K562 (cell line): ENCODE measurements around the gene DSG3. TPM values are rescaled to one million over a fixed set of nuclear protein-coding genes. Genes with fewer than 3 reads are reported as not detected.

Experiments
- ATAC-seq: fragments of 200-7000 bp; cut with Tn5 transposase; 3 replicates; pipeline ENCODE4 v1.9.1; 2020; ENCODE audit warnings: moderate library complexity
- BruUV-seq: library from RNA; stranded (reverse); fragments of 400-500 nt; replicated peaks from 2 replicates; lab custom pipeline; 2021; lab: Mats Ljungman, UMichigan
- CTCF ChIA-PET: fragments of 300-600 bp; formaldehyde crosslinking; extraction: SDS; loops from one replicate; lab custom pipeline; 2021; ENCODE audit warnings: low intra/inter-chr PET ratio; lab: Yijun Ruan, JAX
- POLR2A ChIA-PET: fragments of 300-600, 350-650 bp; sonication (Branson Sonifier 250); formaldehyde crosslinking; extraction: SDS; loops from one replicate; lab custom pipeline; 2021; ENCODE audit warnings: antibody characterized with exemption, inconsistent platforms; lab: Yijun Ruan, JAX
- DNase-seq, 4 experiments: peaks; one replicate each; pipeline versions ENCODE4 v3.0.0 to v3.0.0-alpha.2; 2011 to 2018; ENCODE audit warnings: low spot score in 3 of 4, mixed read lengths in 3 of 4; ENCODE audit errors: extremely low read depth in 1 of 4
- FAIRE-seq: peaks from 2 replicates; lab custom pipeline; 2011; peaks lifted over from hg19 to GRCh38; lab: Jason Lieb, UNC
- H2AFZ ChIP-seq: 2 replicates; pipeline ENCODE4 v1.6.0; 2011; ENCODE audit warnings: low read depth, low read length, control low read depth, inconsistent platforms
- H3K27ac ChIP-seq: fragments of 200-600 bp; 3 replicates; pipeline ENCODE4 v1.8.0; 2011; ENCODE audit warnings: low read depth, mild to moderate bottlenecking, control low read depth, inconsistent platforms, low read length, moderate library complexity, mixed read lengths; ENCODE audit errors: extremely low read depth
- H3K27me3 ChIP-seq, 2 experiments: fragments of 300-600 bp in 1 of 2; 2 replicates in 1 of 2; 3 replicates in 1 of 2; pipeline versions ENCODE4 v1.6.0 to v1.8.0; 2011; ENCODE audit warnings: inconsistent platforms in 2 of 2, low read length in 2 of 2, mild to moderate bottlenecking in 1 of 2, mixed read lengths in 1 of 2, moderate library complexity in 1 of 2; ENCODE audit not compliant: control insufficient read depth in 2 of 2, insufficient read depth in 2 of 2
- H3K36me3 ChIP-seq: fragments of 300-600 bp; 3 replicates; pipeline ENCODE4 v1.8.0; 2011; ENCODE audit warnings: mild to moderate bottlenecking, low read length, inconsistent platforms; ENCODE audit not compliant: control insufficient read depth, insufficient read depth
- H3K4me1 ChIP-seq, 2 experiments: fragments of 200-600 bp in 1 of 2; replicated peaks in 1 of 2; 2 replicates in 1 of 2; 3 replicates in 1 of 2; pipeline versions ENCODE4 v1.5.1 to v1.8.0; 2011; ENCODE audit warnings: inconsistent platforms in 2 of 2, low read length in 2 of 2, mild to moderate bottlenecking in 1 of 2, mixed read lengths in 1 of 2, moderate library complexity in 1 of 2; ENCODE audit not compliant: control insufficient read depth in 2 of 2, insufficient read depth in 2 of 2
- H3K4me2 ChIP-seq: 2 replicates; pipeline ENCODE4 v1.6.1; 2011; ENCODE audit warnings: low read length, control low read depth, inconsistent platforms, mixed read lengths; ENCODE audit not compliant: insufficient read depth
- H3K4me3 ChIP-seq: fragments of 200-600 bp; sonication (generic), shearing (Covaris generic); 2 replicates; pipeline ENCODE4 v1.5.1; 2016; ENCODE audit warnings: control low read depth, inconsistent platforms
- H3K79me2 ChIP-seq: fragments of 200-600 bp; 3 replicates; pipeline ENCODE4 v1.8.0; 2011; ENCODE audit warnings: low read length, inconsistent platforms; ENCODE audit not compliant: control insufficient read depth, insufficient read depth
- H3K9ac ChIP-seq, 2 experiments: 2 replicates each; pipeline versions ENCODE4 v1.6.0 to v1.6.1; 2011; ENCODE audit warnings: low read depth in 2 of 2, low read length in 2 of 2, control low read depth in 1 of 2, inconsistent platforms in 1 of 2, mild to moderate bottlenecking in 1 of 2, mixed read lengths in 1 of 2; ENCODE audit not compliant: insufficient read depth in 1 of 2
- H3K9me1 ChIP-seq: one replicate; pipeline ENCODE4 v1.6.0; 2011; ENCODE audit warnings: inconsistent platforms, mild to moderate bottlenecking, low read length, moderate library complexity; ENCODE audit not compliant: control insufficient read depth, insufficient read depth
- H3K9me3 ChIP-seq: replicated peaks from 2 replicates; pipeline ENCODE4 v1.5.1; 2011; ENCODE audit warnings: low read depth, low read length, inconsistent platforms; ENCODE audit not compliant: control insufficient read depth, insufficient read depth
- H4K20me1 ChIP-seq: replicated peaks from 2 replicates; pipeline ENCODE4 v1.6.1; 2011; ENCODE audit warnings: low read length, inconsistent platforms, mixed read lengths; ENCODE audit not compliant: control insufficient read depth, insufficient read depth
- BRF1 ChIP-seq: IDR thresholded peaks from 3 replicates; pipeline ENCODE4 v1.6.1; 2011; ENCODE audit warnings: borderline replicate concordance, mild to moderate bottlenecking; ENCODE audit not compliant: insufficient read length; ENCODE audit errors: extremely low read depth
- CXXC5 ChIP-seq: fragments of 250-450 bp; sonication (Bioruptor Pico); IDR thresholded peaks from 2 replicates; pipeline ENCODE4 v1.8.0; 2022; ENCODE audit warnings: inconsistent platforms, mild to moderate bottlenecking, moderate library complexity
- ERF ChIP-seq: fragments of 450-650 bp; formaldehyde crosslinking; IDR thresholded peaks from 2 replicates; pipeline ENCODE4 v1.4.0; 2020; ENCODE audit warnings: mild to moderate bottlenecking, mixed read lengths
- FOXP1 ChIP-seq: sonication (generic); formaldehyde crosslinking; IDR thresholded peaks from 2 replicates; pipeline ENCODE4 v1.8.0; 2022; ENCODE audit warnings: mild to moderate bottlenecking, missing genetic modification reagents
- ILK ChIP-seq: fragments of 450-650 bp; IDR thresholded peaks from 2 replicates; pipeline ENCODE4 v1.6.1; 2016; ENCODE audit warnings: missing genetic modification characterization, low read depth, mild to moderate bottlenecking, missing compliant biosample characterization, moderate library complexity, borderline replicate concordance
- MYBL2 ChIP-seq, 2 experiments: fragments of 450-650 bp in 1 of 2; sonication (generic) in 1 of 2; formaldehyde crosslinking in 1 of 2; IDR thresholded peaks; 2 replicates each; pipeline versions ENCODE4 v1.6.1 to v1.8.1; 2017 to 2022; ENCODE audit warnings: borderline replicate concordance in 1 of 2, inconsistent platforms in 1 of 2, low read depth in 1 of 2, mild to moderate bottlenecking in 1 of 2, missing genetic modification reagents in 1 of 2, moderate library complexity in 1 of 2
- NCOA4 ChIP-seq: fragments of 450-650 bp; IDR thresholded peaks from 2 replicates; pipeline ENCODE4 v1.6.1; 2018; ENCODE audit warnings: mild to moderate bottlenecking; ENCODE audit not compliant: partially characterized antibody
- NFRKB ChIP-seq: fragments of 450-650 bp; IDR thresholded peaks from 2 replicates; pipeline ENCODE4 v1.6.1; 2016; ENCODE audit warnings: low read depth
- SMARCA4 ChIP-seq: fragments of 450-650 bp; IDR thresholded peaks from 2 replicates; pipeline ENCODE4 v1.6.1; 2016
- SP2 ChIP-seq: IDR thresholded peaks from 2 replicates; pipeline ENCODE4 v1.6.1; 2011; ENCODE audit warnings: mild to moderate bottlenecking, low read depth, low read length, moderate library complexity; ENCODE audit not compliant: poor library complexity, severe bottlenecking; ENCODE audit errors: extremely low read depth
- WHSC1 ChIP-seq: IDR thresholded peaks from one replicate; pipeline ENCODE4 v1.6.1; 2012; ENCODE audit warnings: low read length, control low read depth, inconsistent platforms
- ZKSCAN8 ChIP-seq: fragments of 200-800 bp; sonication (Bioruptor generic); IDR thresholded peaks from 2 replicates; pipeline ENCODE4 v1.6.1; 2016; ENCODE audit warnings: missing genetic modification characterization, missing compliant biosample characterization
- ZNF311 ChIP-seq: fragments of 250-450 bp; sonication (Bioruptor Pico); IDR thresholded peaks from 2 replicates; pipeline ENCODE4 v1.4.0; 2020; ENCODE audit warnings: mild to moderate bottlenecking, moderate library complexity
- ZNF561 ChIP-seq: fragments of 450-650 bp; formaldehyde crosslinking; conservative IDR thresholded peaks from 2 replicates; pipeline ENCODE4 v1.4.0; 2020; ENCODE audit warnings: mild to moderate bottlenecking, moderate library complexity
- ZNF586 ChIP-seq: fragments of 450-650 bp; formaldehyde crosslinking; conservative IDR thresholded peaks from 2 replicates; pipeline ENCODE4 v1.4.0; 2020; ENCODE audit warnings: mild to moderate bottlenecking, moderate library complexity
- WGBS: fragments of 100-300 bp; shearing (Covaris generic); methylation state at CpG from one replicate; pipeline ENCODE4 v1.1.6; 2016; ENCODE audit warnings: low coverage, mixed read lengths; ENCODE audit not compliant: insufficient coverage; ENCODE audit errors: missing lambda C conversion rate; 5-methylcytosine and 5-hydroxymethylcytosine counted together
- in situ Hi-C: fragments of 300-500 bp; cut with MboI; formaldehyde crosslinking; loops from 4 replicates; pipeline ENCODE4 v1.15.0; 2018; ENCODE audit warnings: inconsistent platforms, mixed read lengths
- intact Hi-C: fragments of 100-400 bp; cut with micrococcal nuclease; formaldehyde crosslinking; loops from 2 replicates; pipeline ENCODE4 v1.14.2; 2022
- polyA plus RNA-seq, 8 experiments: library from polyadenylated mRNA; depleted of rRNA in 4 of 8; stranded (reverse) in 5 of 8; unstranded in 3 of 8; fragments of >200 nt; fragmentation: Nextera tagmentation in 2 of 8; fragmentation: Illumina TruSeq in 1 of 8; extraction: Ambion mirVana in 2 of 8; extraction: Trizol in 1 of 8; gene quantifications; 2 replicates each; pipeline versions ENCODE4 v1.2.1 to v1.2.3, GENCODE V29; 2011 to 2014; ENCODE audit warnings: inconsistent platforms in 1 of 8, missing spikeins in 1 of 8
- total RNA-seq, 7 experiments: library from RNA; depleted of rRNA in 6 of 7; stranded (reverse); fragments of >200 nt in 6 of 7; fragmentation: Illumina TruSeq in 2 of 7; extraction: Trizol in 2 of 7; gene quantifications; 2 replicates each; pipeline versions ENCODE4 v1.2.1 to v1.2.3, GENCODE V29; 2011 to 2021; ENCODE audit warnings: low replicate concordance in 1 of 7
- TF ChIP-seq, protein P1 (sequence below), 2 experiments: fragments of 450-650 bp in 1 of 2; sonication (generic) in 1 of 2; formaldehyde crosslinking; conservative IDR thresholded peaks; 2 replicates each; pipeline versions ENCODE4 v1.4.0 to v1.8.1; 2020 to 2022; ENCODE audit warnings: mild to moderate bottlenecking in 1 of 2, missing genetic modification reagents in 1 of 2

Gene DSG3
- total and polyA plus RNA-seq, 9 of the 15 experiments (the other 6 are each of a cell fraction or from before 2014, with no cell fraction given): 0.04 to 0.18 (median 0.07) TPM; not detected in 1

- TF ChIP-seq MYBL2 (IDR thresholded peaks at IDR 0.05; ENCODE audit: low read depth): no peak
- TF ChIP-seq MYBL2 (CRISPR knock-in tag; IDR thresholded peaks at IDR 0.05; ENCODE audit: borderline replicate concordance): no peak
- no peak for TF ChIP-seq SP2
- no peak for TF ChIP-seq CXXC5 (CRISPR knock-in tag)
These were observed 49.4 kb upstream of the DSG3 start (continued) for GRCh38 chr18:31398191-31398590.

DNA sequence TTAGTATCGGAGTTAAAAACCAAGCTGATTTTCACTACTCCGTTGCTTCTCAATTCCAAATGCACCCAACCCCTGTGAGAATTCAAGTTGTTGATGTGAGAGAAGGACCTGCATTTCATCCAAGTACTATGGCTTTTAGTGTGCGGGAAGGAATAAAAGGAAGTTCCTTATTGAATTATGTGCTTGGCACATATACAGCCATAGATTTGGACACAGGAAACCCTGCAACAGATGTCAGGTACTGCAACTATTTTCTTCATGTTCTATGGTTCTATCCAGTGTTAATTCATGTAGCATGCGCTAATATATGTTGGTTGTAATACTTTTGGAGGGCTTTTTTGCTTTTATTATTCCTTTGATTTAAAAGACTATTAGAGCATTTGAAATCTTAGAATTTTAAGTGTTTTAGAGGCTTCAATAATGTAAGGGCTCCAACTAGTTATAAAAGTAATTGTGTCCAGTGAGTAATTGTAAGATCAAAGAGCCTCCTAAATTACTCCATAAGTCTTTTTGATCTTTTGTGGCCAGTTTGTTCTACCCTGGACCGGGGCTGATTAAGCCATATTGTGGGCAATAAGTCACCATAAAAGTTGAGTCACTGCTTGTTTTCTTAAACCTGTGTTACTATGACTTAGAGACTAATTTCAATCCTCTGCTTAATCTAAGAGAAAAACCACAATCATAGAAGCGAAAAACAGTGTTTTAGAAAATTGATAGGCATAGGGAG, 48.1 kb upstream of the DSG3 start:
- Histone ChIP-seq H3K4me2 (no peak overlapping the region), H3K36me3 (no peaks in the 10 kb centered on the region), H3K27me3 (no peaks in the 10 kb centered on the region), H3K27ac (no peak overlapping the region), H3K79me2 (no peaks in the 10 kb centered on the region), H2AFZ (no peak overlapping the region), H3K4me3 (no peak overlapping the region), H3K9ac (no peak overlapping the region), H3K9me3 (no peaks in the 10 kb centered on the region), H4K20me1 (no peaks in the 10 kb centered on the region), H3K9me1 (no peaks in the 10 kb centered on the region), H3K4me1 (no peaks in the 10 kb centered on the region)
- intact Hi-C loops (no loop called here), in situ Hi-C loops (no loop called here)
- WGBS: 4% methylated on average over 6 of the region's 6 CpGs
- TF ChIP-seq, protein P1, sequence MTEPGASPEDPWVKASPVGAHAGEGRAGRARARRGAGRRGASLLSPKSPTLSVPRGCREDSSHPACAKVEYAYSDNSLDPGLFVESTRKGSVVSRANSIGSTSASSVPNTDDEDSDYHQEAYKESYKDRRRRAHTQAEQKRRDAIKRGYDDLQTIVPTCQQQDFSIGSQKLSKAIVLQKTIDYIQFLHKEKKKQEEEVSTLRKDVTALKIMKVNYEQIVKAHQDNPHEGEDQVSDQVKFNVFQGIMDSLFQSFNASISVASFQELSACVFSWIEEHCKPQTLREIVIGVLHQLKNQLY (CRISPR knock-in tag; conservative IDR thresholded peaks at IDR 0.05): no peak
- no peak for TF ChIP-seq NFRKB
- TF ChIP-seq ZNF586 (CRISPR knock-in tag): no peak
- no peak for TF ChIP-seq BRF1
- no peak for TF ChIP-seq ZNF311 (CRISPR knock-in tag)
- no peak for TF ChIP-seq NCOA4
- no peak for TF ChIP-seq WHSC1
- no peak for TF ChIP-seq ERF (CRISPR knock-in tag)
- no peak for TF ChIP-seq SMARCA4
- TF ChIP-seq FOXP1 (CRISPR knock-in tag): no peak
- no peak for TF ChIP-seq ILK (tag)
- TF ChIP-seq ZNF561: no peak
- no peak for TF ChIP-seq ZKSCAN8 (CRISPR knock-in tag)
- ChIA-PET POLR2A (no interaction called here), CTCF (no interaction called here)
- BruUV-seq: no TSS peak
- FAIRE-seq (no peak), ATAC-seq (no peak), DNase-seq (no peak)
